ENCODE data around the gene FBXO31.

- TF ChIP-seq, protein P1, sequence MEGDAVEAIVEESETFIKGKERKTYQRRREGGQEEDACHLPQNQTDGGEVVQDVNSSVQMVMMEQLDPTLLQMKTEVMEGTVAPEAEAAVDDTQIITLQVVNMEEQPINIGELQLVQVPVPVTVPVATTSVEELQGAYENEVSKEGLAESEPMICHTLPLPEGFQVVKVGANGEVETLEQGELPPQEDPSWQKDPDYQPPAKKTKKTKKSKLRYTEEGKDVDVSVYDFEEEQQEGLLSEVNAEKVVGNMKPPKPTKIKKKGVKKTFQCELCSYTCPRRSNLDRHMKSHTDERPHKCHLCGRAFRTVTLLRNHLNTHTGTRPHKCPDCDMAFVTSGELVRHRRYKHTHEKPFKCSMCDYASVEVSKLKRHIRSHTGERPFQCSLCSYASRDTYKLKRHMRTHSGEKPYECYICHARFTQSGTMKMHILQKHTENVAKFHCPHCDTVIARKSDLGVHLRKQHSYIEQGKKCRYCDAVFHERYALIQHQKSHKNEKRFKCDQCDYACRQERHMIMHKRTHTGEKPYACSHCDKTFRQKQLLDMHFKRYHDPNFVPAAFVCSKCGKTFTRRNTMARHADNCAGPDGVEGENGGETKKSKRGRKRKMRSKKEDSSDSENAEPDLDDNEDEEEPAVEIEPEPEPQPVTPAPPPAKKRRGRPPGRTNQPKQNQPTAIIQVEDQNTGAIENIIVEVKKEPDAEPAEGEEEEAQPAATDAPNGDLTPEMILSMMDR (IDR thresholded peaks at IDR 0.05; ENCODE audit: extremely low read depth in 1 of 2, insufficient read depth in 1 of 2, low read depth in 1 of 2, low read length in 2 of 2): no peak
- TF ChIP-seq MYC (IDR thresholded peaks at IDR 0.05; ENCODE audit: low read depth, low read length): no peak
- no peak for TF ChIP-seq POLR2A (IDR thresholded peaks at IDR 0.05; ENCODE audit: low read depth, low read length)
- TF ChIP-seq EZH2 (IDR thresholded peaks at IDR 0.05; ENCODE audit: borderline replicate concordance, low read depth, low read length, severe bottlenecking): no peak
- no peak for TF ChIP-seq POLR2AphosphoS5 (IDR thresholded peaks at IDR 0.05; ENCODE audit: insufficient read depth, low read depth, low read length)
- TF ChIP-seq, protein P2, sequence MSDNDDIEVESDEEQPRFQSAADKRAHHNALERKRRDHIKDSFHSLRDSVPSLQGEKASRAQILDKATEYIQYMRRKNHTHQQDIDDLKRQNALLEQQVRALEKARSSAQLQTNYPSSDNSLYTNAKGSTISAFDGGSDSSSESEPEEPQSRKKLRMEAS (IDR thresholded peaks at IDR 0.05; ENCODE audit: insufficient read depth, insufficient read length): no peak
- no peak for TF ChIP-seq GATA2 (IDR thresholded peaks at IDR 0.05; ENCODE audit: insufficient read depth, insufficient read length, low read depth, low read length)
- TF ChIP-seq JUN (IDR thresholded peaks at IDR 0.05; ENCODE audit: borderline replicate concordance, insufficient read depth, insufficient read length, low read depth): no peak
Measured at GRCh38 chr16:87404764-87405625, 21.4 kb upstream of the FBXO31 start.

All from endothelial cell of umbilical vein (primary cell).